Activated naive CD8-positive, alpha-beta T cell treated with anti-CD3 and anti-CD28 coated beads, Interleukin-2, amount 10 ng/mL, durations not matched to agents 7 days and 5 days (primary cell): ENCODE results near the gene GPX2. TPM values are rescaled to one million over a fixed set of nuclear protein-coding genes. Genes with fewer than 3 reads are reported as not detected.

Experiments used
- ATAC-seq: fragments of 150-1000 bp; cut with Tn5 transposase; one replicate; pipeline ENCODE4 v1.10.0; 2021; ENCODE audit warnings: low read depth, moderate library complexity
- POLR2A ChIA-PET: fragments of 350-600 bp; sonication (Branson Sonifier 250); formaldehyde crosslinking; loops from one replicate; lab custom pipeline; 2021; ENCODE audit warnings: antibody characterized with exemption; lab: Charles Lee
- DNase-seq: peaks from one replicate; pipeline ENCODE4 v3.0.0; 2021
- H3K27ac Mint-ChIP-seq: one replicate; pipeline ENCODE4 v1.8.0; 2022; ENCODE audit warnings: mild to moderate bottlenecking, mixed read lengths
- H3K27me3 Mint-ChIP-seq: one replicate; pipeline ENCODE4 v1.8.0; 2022; ENCODE audit warnings: mild to moderate bottlenecking, moderate library complexity, mixed read lengths
- H3K36me3 Mint-ChIP-seq: one replicate; pipeline ENCODE4 v1.8.0; 2021; ENCODE audit warnings: mild to moderate bottlenecking, mixed read lengths
- H3K4me1 Mint-ChIP-seq: one replicate; pipeline ENCODE4 v1.8.0; 2021; ENCODE audit warnings: mixed read lengths
- H3K4me3 Mint-ChIP-seq: one replicate; pipeline ENCODE4 v1.8.0; 2022; ENCODE audit warnings: mild to moderate bottlenecking, moderate library complexity, mixed read lengths
- H3K9me3 Mint-ChIP-seq: one replicate; pipeline ENCODE4 v1.8.0; 2021; ENCODE audit warnings: mixed read lengths
- total RNA-seq, 2 experiments: library from RNA; stranded (reverse); gene quantifications; one replicate each; pipeline ENCODE4 v1.2.3, GENCODE V29; 2021

GPX2 gene
- total RNA-seq, 2 experiments from 2014 or later, result not detected

- no peaks in the 10 kb centered on the region for H3K9me3 Mint-ChIP-seq
- DNase-seq, result no peak
- ATAC-seq, result no peak
- peaks cover 25% of the 10 kb centered on the region for H3K36me3 Mint-ChIP-seq
- no peaks in the 10 kb centered on the region for H3K27me3 Mint-ChIP-seq
- POLR2A ChIA-PET, result interaction anchor here (1.4 kb wide), 1 partner anchor 27 kb away, joined by 3 read pairs; no protein-coding TSS in a partner anchor
- no peak overlapping the region for H3K27ac Mint-ChIP-seq
- peaks cover 34% of the 10 kb centered on the region for H3K4me1 Mint-ChIP-seq
- H3K4me3 Mint-ChIP-seq, result no peak overlapping the region
Observed at GRCh38 chr14:64944041-64944440, 1.5 kb upstream of the GPX2 start.

- Mint-ChIP-seq H3K36me3 (peaks cover 30% of the 10 kb centered on the region), H3K4me3 (no peak overlapping the region), H3K27ac (peak overlapping the region; percentile 50), H3K9me3 (no peaks in the 10 kb centered on the region), H3K27me3 (no peaks in the 10 kb centered on the region), H3K4me1 (peaks cover 34% of the 10 kb centered on the region)
- POLR2A ChIA-PET, result interaction anchor here (1.4 kb wide), 1 partner anchor 27 kb away, joined by 3 read pairs; no protein-coding TSS in a partner anchor
- ATAC-seq (no peak), DNase-seq (no peak)
Observed at GRCh38 chr14:64943556-64943955, 1.0 kb upstream of the GPX2 start.

- POLR2A ChIA-PET, result no interaction called here
- Mint-ChIP-seq H3K9me3 (no peaks in the 10 kb centered on the region), H3K4me3 (no peak overlapping the region), H3K36me3 (peaks cover 32% of the 10 kb centered on the region), H3K27ac (peak overlapping the region; percentile 52), H3K27me3 (no peaks in the 10 kb centered on the region), H3K4me1 (peaks cover 38% of the 10 kb centered on the region)
- no peak for DNase-seq
- no peak for ATAC-seq
Observed at GRCh38 chr14:64940336-64940910, 2.1 kb downstream of the GPX2 start.

GRCh38 chr14:64939817-64940190 lies 2.7 kb downstream of the GPX2 start:
- ATAC-seq (no peak), DNase-seq (no peak)
- peaks cover 41% of the 10 kb centered on the region for H3K4me1 Mint-ChIP-seq
- peaks cover 32% of the 10 kb centered on the region for H3K36me3 Mint-ChIP-seq
- no peaks in the 10 kb centered on the region for H3K9me3 Mint-ChIP-seq
- no peaks in the 10 kb centered on the region for H3K27me3 Mint-ChIP-seq
- no peak overlapping the region for H3K27ac Mint-ChIP-seq
- H3K4me3 Mint-ChIP-seq, result no peak overlapping the region
- POLR2A ChIA-PET, result no interaction called here

- ATAC-seq (no peak), DNase-seq (no peak)
- Mint-ChIP-seq H3K9me3 (no peaks in the 10 kb centered on the region), H3K4me3 (no peak overlapping the region), H3K27me3 (no peaks in the 10 kb centered on the region), H3K36me3 (peaks cover 34% of the 10 kb centered on the region), H3K4me1 (peaks cover 40% of the 10 kb centered on the region), H3K27ac (peak overlapping the region; percentile 1)
- POLR2A ChIA-PET, result interaction anchor here (0.9 to 1.2 kb wide), 2 partner anchors 11 to 25 kb away, joined by 4 to 5 read pairs; partner anchors contain the start of gene CHURC1
Observed at GRCh38 chr14:64938972-64939816, 3.4 kb downstream of the GPX2 start.

- H3K9me3 Mint-ChIP-seq, result no peaks in the 10 kb centered on the region
- H3K4me3 Mint-ChIP-seq, result no peak overlapping the region
- no peak for ATAC-seq
- H3K27me3 Mint-ChIP-seq, result no peaks in the 10 kb centered on the region
- no peak for DNase-seq
- peaks cover 36% of the 10 kb centered on the region for H3K36me3 Mint-ChIP-seq
- POLR2A ChIA-PET, result no interaction called here
- H3K4me1 Mint-ChIP-seq, result peaks cover 27% of the 10 kb centered on the region
- H3K27ac Mint-ChIP-seq, result peak overlapping the region; percentile 17
Observed at GRCh38 chr14:64937821-64938193, 4.7 kb downstream of the GPX2 start.

GRCh38 chr14:64937171-64937820 lies 5.2 kb downstream of the GPX2 start:
- Mint-ChIP-seq H3K27ac (no peak overlapping the region), H3K4me3 (no peak overlapping the region), H3K4me1 (peaks cover 24% of the 10 kb centered on the region), H3K27me3 (no peaks in the 10 kb centered on the region), H3K36me3 (peaks cover 40% of the 10 kb centered on the region), H3K9me3 (no peaks in the 10 kb centered on the region)
- DNase-seq, result no peak
- POLR2A ChIA-PET, result interaction anchor here (0.7 kb wide), 1 partner anchor 22 kb away, joined by 3 read pairs; no protein-coding TSS in a partner anchor
- ATAC-seq, result no peak

GRCh38 chr14:64935508-64935907 lies 7.0 kb downstream of the GPX2 start:
- ATAC-seq (peak; percentile 77), DNase-seq (no peak)
- Mint-ChIP-seq H3K27ac (peak overlapping the region; percentile 19), H3K36me3 (peaks cover 50% of the 10 kb centered on the region), H3K9me3 (no peaks in the 10 kb centered on the region), H3K4me3 (peak overlapping the region; percentile 36), H3K27me3 (no peaks in the 10 kb centered on the region), H3K4me1 (peaks cover 26% of the 10 kb centered on the region)
- POLR2A ChIA-PET, result no interaction called here

GRCh38 chr14:64934338-64934929 lies 8.1 kb downstream of the GPX2 start:
- no peaks in the 10 kb centered on the region for H3K9me3 Mint-ChIP-seq
- H3K36me3 Mint-ChIP-seq, result peaks cover 51% of the 10 kb centered on the region
- no peak for ATAC-seq
- DNase-seq, result no peak
- peaks cover 25% of the 10 kb centered on the region for H3K4me1 Mint-ChIP-seq
- H3K27ac Mint-ChIP-seq, result no peak overlapping the region
- H3K27me3 Mint-ChIP-seq, result no peaks in the 10 kb centered on the region
- POLR2A ChIA-PET, result no interaction called here
- no peak overlapping the region for H3K4me3 Mint-ChIP-seq

- no peaks in the 10 kb centered on the region for H3K9me3 Mint-ChIP-seq
- no peak for DNase-seq
- POLR2A ChIA-PET, result interaction anchor here (1.3 kb wide), 1 partner anchor 18 kb away, joined by 5 read pairs; the partner anchor contains the start of gene CHURC1
- no peak for ATAC-seq
- peaks cover 41% of the 10 kb centered on the region for H3K36me3 Mint-ChIP-seq
- no peak overlapping the region for H3K4me3 Mint-ChIP-seq
- no peaks in the 10 kb centered on the region for H3K27me3 Mint-ChIP-seq
- H3K27ac Mint-ChIP-seq, result no peak overlapping the region
- H3K4me1 Mint-ChIP-seq, result peaks cover 18% of the 10 kb centered on the region
Observed at GRCh38 chr14:64932231-64932630, 10.3 kb downstream of the GPX2 start.

GRCh38 chr14:64931123-64931522 lies 11.4 kb downstream of the GPX2 start:
- no peaks in the 10 kb centered on the region for H3K9me3 Mint-ChIP-seq
- POLR2A ChIA-PET, result interaction anchor here (0.6 to 0.7 kb wide), 2 partner anchors 11 to 55 kb away, joined by 3 to 4 read pairs; no protein-coding TSS in a partner anchor
- peak overlapping the region; percentile 30 for H3K27ac Mint-ChIP-seq
- no peaks in the 10 kb centered on the region for H3K27me3 Mint-ChIP-seq
- DNase-seq (no peak), ATAC-seq (no peak)
- peaks cover 46% of the 10 kb centered on the region for H3K36me3 Mint-ChIP-seq
- H3K4me3 Mint-ChIP-seq, result no peak overlapping the region
- peaks cover 21% of the 10 kb centered on the region for H3K4me1 Mint-ChIP-seq

GRCh38 chr14:64930085-64930843 lies 12.3 kb downstream of the GPX2 start:
- Mint-ChIP-seq H3K36me3 (peaks cover 42% of the 10 kb centered on the region), H3K27ac (peak overlapping the region; percentile 20), H3K4me3 (no peak overlapping the region), H3K27me3 (no peaks in the 10 kb centered on the region), H3K4me1 (peaks cover 16% of the 10 kb centered on the region), H3K9me3 (no peaks in the 10 kb centered on the region)
- no peak for ATAC-seq
- no peak for DNase-seq
- POLR2A ChIA-PET, result no interaction called here
